DND-41 (cell line): Measurements from ENCODE around the gene GALNT12.

Source experiments
- EZH2 ChIP-seq: IDR thresholded peaks from 3 replicates; pipeline ENCODE4 v1.6.1; 2012; ENCODE audit warnings: borderline replicate concordance, low read depth, mild to moderate bottlenecking, moderate library complexity, low read length, inconsistent platforms; ENCODE audit not compliant: severe bottlenecking
- TF ChIP-seq, protein P1 (sequence below): IDR thresholded peaks from 2 replicates; pipeline ENCODE4 v1.5.1; 2012; ENCODE audit warnings: borderline replicate concordance, low read length, moderate library complexity, mild to moderate bottlenecking; ENCODE audit not compliant: poor library complexity, severe bottlenecking; ENCODE audit errors: extremely low read depth

DNA sequence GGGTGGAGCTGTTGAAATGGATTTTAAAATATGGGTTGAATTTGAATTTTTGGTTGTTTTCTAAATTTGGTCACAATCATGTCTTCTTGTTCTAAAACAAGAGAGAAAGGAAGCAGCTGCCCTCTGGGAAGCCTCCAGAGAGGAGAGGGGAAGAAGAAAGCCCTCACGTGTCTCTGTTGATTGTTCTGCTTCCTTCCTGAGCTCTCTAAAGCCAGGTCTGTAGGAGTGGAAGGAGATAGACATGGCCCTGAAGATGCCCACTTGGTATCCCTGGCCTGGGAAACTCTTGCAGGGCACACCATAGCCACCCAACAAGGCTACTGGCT is 59.6 kb downstream of the GALNT12 start:
- TF ChIP-seq EZH2 = no peak
- TF ChIP-seq, protein P1, sequence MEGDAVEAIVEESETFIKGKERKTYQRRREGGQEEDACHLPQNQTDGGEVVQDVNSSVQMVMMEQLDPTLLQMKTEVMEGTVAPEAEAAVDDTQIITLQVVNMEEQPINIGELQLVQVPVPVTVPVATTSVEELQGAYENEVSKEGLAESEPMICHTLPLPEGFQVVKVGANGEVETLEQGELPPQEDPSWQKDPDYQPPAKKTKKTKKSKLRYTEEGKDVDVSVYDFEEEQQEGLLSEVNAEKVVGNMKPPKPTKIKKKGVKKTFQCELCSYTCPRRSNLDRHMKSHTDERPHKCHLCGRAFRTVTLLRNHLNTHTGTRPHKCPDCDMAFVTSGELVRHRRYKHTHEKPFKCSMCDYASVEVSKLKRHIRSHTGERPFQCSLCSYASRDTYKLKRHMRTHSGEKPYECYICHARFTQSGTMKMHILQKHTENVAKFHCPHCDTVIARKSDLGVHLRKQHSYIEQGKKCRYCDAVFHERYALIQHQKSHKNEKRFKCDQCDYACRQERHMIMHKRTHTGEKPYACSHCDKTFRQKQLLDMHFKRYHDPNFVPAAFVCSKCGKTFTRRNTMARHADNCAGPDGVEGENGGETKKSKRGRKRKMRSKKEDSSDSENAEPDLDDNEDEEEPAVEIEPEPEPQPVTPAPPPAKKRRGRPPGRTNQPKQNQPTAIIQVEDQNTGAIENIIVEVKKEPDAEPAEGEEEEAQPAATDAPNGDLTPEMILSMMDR = no peak
